GM12891 (cell line): Measurements from ENCODE around the gene MYO9B.

ENCODE experiments used
- PAX5 ChIP-seq: IDR thresholded peaks from 2 replicates; pipeline ENCODE4 v1.6.1; 2011; ENCODE audit warnings: low read length, moderate library complexity, mild to moderate bottlenecking; ENCODE audit not compliant: insufficient read depth, severe bottlenecking
- POLR2A ChIP-seq: IDR thresholded peaks from 2 replicates; pipeline ENCODE4 v1.6.1; 2011; ENCODE audit warnings: low read depth, low read length, control low read depth
- POLR2AphosphoS5 ChIP-seq: IDR thresholded peaks from 2 replicates; pipeline ENCODE4 v1.6.1; 2011; ENCODE audit warnings: low read depth, low read length, control low read depth
- POU2F2 ChIP-seq: IDR thresholded peaks from 2 replicates; pipeline ENCODE4 v1.6.1; 2011; ENCODE audit warnings: low read depth, mild to moderate bottlenecking, control low read depth, low read length, moderate library complexity
- SPI1 ChIP-seq: IDR thresholded peaks from 2 replicates; pipeline ENCODE4 v1.6.1; 2011; ENCODE audit warnings: low read depth, low read length, control low read depth
- TAF1 ChIP-seq: IDR thresholded peaks from 2 replicates; pipeline ENCODE4 v1.6.1; 2011; ENCODE audit warnings: low read depth, low read length, control low read depth

GRCh38 chr19:17124025-17124424 lies 48.4 kb downstream of the MYO9B start:
- TF ChIP-seq POU2F2 = no peak
- no peak for TF ChIP-seq POLR2AphosphoS5
- TF ChIP-seq POLR2A = no peak
- no peak for TF ChIP-seq TAF1
- TF ChIP-seq PAX5 = no peak
- TF ChIP-seq SPI1 = no peak
